H1 (cell line): Measurements from ENCODE around the gene CARD11. TPM values are rescaled to one million over a fixed set of nuclear protein-coding genes. Genes with fewer than 3 reads are reported as not detected.

Experiments
- CTCF ChIA-PET: fragments of 300-600 bp; sonication (Branson Sonifier 250); formaldehyde crosslinking; loops from one replicate; lab custom pipeline; 2021; ENCODE audit not compliant: partially characterized antibody; lab: Charles Lee
- POLR2A ChIA-PET: fragments of 300-600 bp; sonication (Branson Sonifier 250); formaldehyde crosslinking; loops from one replicate; lab custom pipeline; 2021; ENCODE audit warnings: inconsistent platforms; ENCODE audit not compliant: partially characterized antibody; lab: Charles Lee
- DNase-seq, 2 experiments: peaks; one replicate each; pipeline versions ENCODE4 v3.0.0 to v3.0.0-alpha.2; 2010 to 2022; ENCODE audit warnings: low spot score in 2 of 2, low read depth in 1 of 2, mixed read lengths in 1 of 2
- FAIRE-seq: peaks from 2 replicates; lab custom pipeline; 2011; peaks lifted over from hg19 to GRCh38; lab: Jason Lieb, UNC
- H2AFZ ChIP-seq: 2 replicates; pipeline ENCODE4 v1.8.1; 2012; ENCODE audit warnings: low read length, inconsistent platforms
- H2AK5ac ChIP-seq: 2 replicates; pipeline ENCODE4 v1.6.1; 2013; ENCODE audit warnings: low read depth, low read length
- H2BK120ac ChIP-seq: replicated peaks from 2 replicates; pipeline ENCODE3; 2013; ENCODE audit warnings: low read depth, low read length, inconsistent platforms
- H2BK12ac ChIP-seq: 2 replicates; pipeline ENCODE4 v1.6.1; 2013; ENCODE audit warnings: low read depth, low read length
- H2BK15ac ChIP-seq: 2 replicates; pipeline ENCODE4 v1.6.1; 2013; ENCODE audit warnings: low read length
- H2BK20ac ChIP-seq: 2 replicates; pipeline ENCODE4 v1.6.1; 2013; ENCODE audit warnings: low read length
- H2BK5ac ChIP-seq: 2 replicates; pipeline ENCODE4 v1.6.1; 2013; ENCODE audit warnings: low read depth, low read length
- H3K14ac ChIP-seq: 2 replicates; pipeline ENCODE4 v1.6.1; 2013; ENCODE audit warnings: inconsistent platforms; ENCODE audit not compliant: insufficient read length
- H3K18ac ChIP-seq: 2 replicates; pipeline ENCODE4 v1.6.1; 2013; ENCODE audit warnings: low read length; ENCODE audit errors: extremely low read depth
- H3K23ac ChIP-seq: 2 replicates; pipeline ENCODE4 v1.6.1; 2013; ENCODE audit warnings: inconsistent platforms; ENCODE audit not compliant: insufficient read length
- H3K23me2 ChIP-seq: 2 replicates; pipeline ENCODE4 v1.6.1; 2013; ENCODE audit warnings: low read depth, low read length
- H3K27ac ChIP-seq: 2 replicates; pipeline ENCODE4 v1.6.1; 2011; ENCODE audit warnings: low read depth, low read length, inconsistent platforms
- H3K27me3 ChIP-seq, 4 experiments: replicated peaks in 1 of 4; 1 replicate in 1 of 4; 2 replicates in 3 of 4; pipeline versions ENCODE4 v1.6.1 to v1.8.1; 2011 to 2013; ENCODE audit warnings: low read length in 3 of 4, mild to moderate bottlenecking in 3 of 4, inconsistent platforms in 2 of 4, mixed read lengths in 2 of 4, moderate library complexity in 1 of 4; ENCODE audit not compliant: control insufficient read depth in 3 of 4, insufficient read depth in 3 of 4; ENCODE audit errors: extremely low read depth in 1 of 4
- H3K36me3 ChIP-seq, 4 experiments: 2 replicates each; pipeline versions ENCODE4 v1.6.1 to v1.8.1; 2011 to 2013; ENCODE audit warnings: mild to moderate bottlenecking in 4 of 4, low read length in 3 of 4, moderate library complexity in 2 of 4, control low read depth in 1 of 4, inconsistent platforms in 1 of 4; ENCODE audit not compliant: insufficient read depth in 4 of 4, control insufficient read depth in 2 of 4
- H3K4ac ChIP-seq: replicated peaks from 2 replicates; pipeline ENCODE3; 2013; ENCODE audit warnings: low read length, low read depth, mixed read lengths, inconsistent platforms; ENCODE audit not compliant: insufficient read length
- H3K4me1 ChIP-seq, 4 experiments: replicated peaks in 1 of 4; 1 replicate in 1 of 4; 2 replicates in 3 of 4; pipeline versions ENCODE4 v1.6.1 to v1.8.1; 2011 to 2013; ENCODE audit warnings: low read length in 3 of 4, inconsistent platforms in 2 of 4, mixed read lengths in 1 of 4; ENCODE audit not compliant: insufficient read depth in 4 of 4, control insufficient read depth in 3 of 4
- H3K4me2 ChIP-seq, 2 experiments: 2 replicates each; pipeline versions ENCODE4 v1.6.1 to v1.8.1; 2011 to 2013; ENCODE audit warnings: low read depth in 2 of 2, low read length in 2 of 2, control low read depth in 1 of 2, inconsistent platforms in 1 of 2, mild to moderate bottlenecking in 1 of 2; ENCODE audit not compliant: insufficient read depth in 1 of 2
- H3K4me3 ChIP-seq, 4 experiments: fragments of 200-600, 300-600 bp in 1 of 4; sonication (generic), shearing (Covaris generic), sonication (Bioruptor Twin) in 1 of 4; 2 replicates each; pipeline versions ENCODE4 v1.5.1 to v1.8.1; 2011 to 2016; ENCODE audit warnings: low read length in 4 of 4, low read depth in 3 of 4, control low read depth in 2 of 4, inconsistent platforms in 2 of 4, mild to moderate bottlenecking in 2 of 4, mixed read lengths in 1 of 4, moderate library complexity in 1 of 4; ENCODE audit not compliant: insufficient read depth in 2 of 4; ENCODE audit errors: extremely low read depth in 1 of 4
- H3K56ac ChIP-seq: replicated peaks from 2 replicates; pipeline ENCODE3; 2013; ENCODE audit warnings: low read depth, mild to moderate bottlenecking, mixed read lengths, low read length, inconsistent platforms; ENCODE audit not compliant: insufficient read length
- H3K79me1 ChIP-seq: 2 replicates; pipeline ENCODE4 v1.6.1; 2013; ENCODE audit warnings: low read depth, low read length, control low read depth
- H3K79me2 ChIP-seq, 2 experiments: 2 replicates each; pipeline versions ENCODE4 v1.6.1 to v1.8.1; 2012 to 2013; ENCODE audit warnings: low read length in 2 of 2, mild to moderate bottlenecking in 2 of 2, inconsistent platforms in 1 of 2; ENCODE audit not compliant: insufficient read depth in 2 of 2, control insufficient read depth in 1 of 2
- H3K9ac ChIP-seq, 4 experiments: replicated peaks in 1 of 4; 1 replicate in 1 of 4; 2 replicates in 3 of 4; pipeline versions ENCODE4 v1.6.1 to v1.8.1; 2011 to 2013; ENCODE audit warnings: low read depth in 3 of 4, low read length in 3 of 4, control low read depth in 2 of 4, mild to moderate bottlenecking in 2 of 4, moderate library complexity in 2 of 4, inconsistent platforms in 1 of 4; ENCODE audit errors: extremely low read depth in 1 of 4
- H3K9me3 ChIP-seq, 2 experiments: 2 replicates each; pipeline versions ENCODE4 v1.6.1 to v1.8.1; 2012 to 2013; ENCODE audit warnings: mild to moderate bottlenecking in 2 of 2, moderate library complexity in 2 of 2, control low read depth in 1 of 2, inconsistent platforms in 1 of 2, low read depth in 1 of 2, low read length in 1 of 2, mixed read lengths in 1 of 2; ENCODE audit not compliant: insufficient read depth in 2 of 2
- H4K20me1 ChIP-seq, 2 experiments: replicated peaks in 1 of 2; 2 replicates each; pipeline versions ENCODE3 to v1.8.1; 2011 to 2013; ENCODE audit warnings: inconsistent platforms in 2 of 2, low read length in 2 of 2, mild to moderate bottlenecking in 1 of 2; ENCODE audit not compliant: insufficient read depth in 2 of 2, control insufficient read depth in 1 of 2
- H4K5ac ChIP-seq: 2 replicates; pipeline ENCODE4 v1.6.1; 2013; ENCODE audit warnings: low read length, low read depth, mixed read lengths, inconsistent platforms; ENCODE audit not compliant: insufficient read length
- H4K8ac ChIP-seq: 2 replicates; pipeline ENCODE4 v1.8.0; 2013; ENCODE audit warnings: mild to moderate bottlenecking, moderate library complexity, low read length, inconsistent platforms; ENCODE audit not compliant: insufficient read depth; ENCODE audit errors: extremely low read depth
- H4K91ac ChIP-seq: replicated peaks from 2 replicates; pipeline ENCODE3; 2013; ENCODE audit warnings: low read length, mixed read lengths, inconsistent platforms; ENCODE audit not compliant: insufficient read length
- CBX8 ChIP-seq: fragments of 300-800, 300-1000 bp; sonication (generic); IDR thresholded peaks from 2 replicates; pipeline ENCODE4 v1.7.1; 2016; ENCODE audit warnings: low read depth, low read length, borderline replicate concordance
- NRF1 ChIP-seq: IDR thresholded peaks from 2 replicates; pipeline ENCODE4 v1.6.1; 2011; ENCODE audit warnings: mild to moderate bottlenecking, low read depth, low read length, improper control_type of control experiment
- RFX5 ChIP-seq: IDR thresholded peaks from 2 replicates; pipeline ENCODE4 v1.6.1; 2011; ENCODE audit warnings: low read depth, low read length, improper control_type of control experiment, borderline replicate concordance
- SIN3A ChIP-seq, 2 experiments: IDR thresholded peaks in 1 of 2; conservative IDR thresholded peaks in 1 of 2; 2 replicates each; pipeline ENCODE4 v1.6.1; 2011 to 2012; ENCODE audit warnings: low read length in 2 of 2, improper control_type of control experiment in 1 of 2, low read depth in 1 of 2, mild to moderate bottlenecking in 1 of 2
- SIRT6 ChIP-seq: IDR thresholded peaks from one replicate; pipeline ENCODE4 v1.7.1; 2012; ENCODE audit warnings: low read length, inconsistent platforms
- SP1 ChIP-seq: IDR thresholded peaks from 2 replicates; pipeline ENCODE4 v1.6.1; 2011; ENCODE audit warnings: low read depth, low read length
- YY1 ChIP-seq: IDR thresholded peaks from 2 replicates; pipeline ENCODE4 v1.6.1; 2011; ENCODE audit warnings: low read depth, mild to moderate bottlenecking, low read length
- WGBS, 2 experiments: shearing (Covaris generic) in 1 of 2; methylation state at CpG; one replicate each; pipeline versions ENCODE4 v1.1.6 to v1.1.7; 2013 to 2015; ENCODE audit warnings: low lambda C conversion rate in 2 of 2, mixed read lengths in 2 of 2, inconsistent platforms in 1 of 2, low coverage in 1 of 2, missing lambda C conversion rate in 1 of 2; ENCODE audit not compliant: insufficient replicate concordance in 2 of 2, insufficient coverage in 1 of 2, insufficient read length in 1 of 2; ENCODE audit errors: extremely low coverage in 1 of 2, missing lambda C conversion rate in 1 of 2; 5-methylcytosine and 5-hydroxymethylcytosine counted together
- polyA plus RNA-seq, 7 experiments: library from polyadenylated mRNA; depleted of rRNA in 3 of 7; stranded (reverse) in 5 of 7; unstranded in 2 of 7; fragments of >200 nt in 5 of 7; fragments of 200-250 nt in 2 of 7; gene quantifications; 1 replicate in 5 of 7; 2 replicates in 1 of 7; 4 replicates in 1 of 7; pipeline versions ENCODE4 v1.2.1 to v1.2.3, GENCODE V29; 2011 to 2013; ENCODE audit warnings: missing spikeins in 2 of 7, mixed read lengths in 2 of 7
- total RNA-seq: library from RNA; stranded (reverse); fragmentation: NEBNext Ultra II Directional; extraction: Animal tissue kit (Norgen Biotek cat#: 25700); gene quantifications from 2 replicates; pipeline ENCODE4 v1.2.1, GENCODE V29; 2021

Gene CARD11
- total and polyA plus RNA-seq, 2 of the 8 experiments (the other 6 are each of a cell fraction or from before 2014, with no cell fraction given), result 12.6 to 29.8 TPM

DNA sequence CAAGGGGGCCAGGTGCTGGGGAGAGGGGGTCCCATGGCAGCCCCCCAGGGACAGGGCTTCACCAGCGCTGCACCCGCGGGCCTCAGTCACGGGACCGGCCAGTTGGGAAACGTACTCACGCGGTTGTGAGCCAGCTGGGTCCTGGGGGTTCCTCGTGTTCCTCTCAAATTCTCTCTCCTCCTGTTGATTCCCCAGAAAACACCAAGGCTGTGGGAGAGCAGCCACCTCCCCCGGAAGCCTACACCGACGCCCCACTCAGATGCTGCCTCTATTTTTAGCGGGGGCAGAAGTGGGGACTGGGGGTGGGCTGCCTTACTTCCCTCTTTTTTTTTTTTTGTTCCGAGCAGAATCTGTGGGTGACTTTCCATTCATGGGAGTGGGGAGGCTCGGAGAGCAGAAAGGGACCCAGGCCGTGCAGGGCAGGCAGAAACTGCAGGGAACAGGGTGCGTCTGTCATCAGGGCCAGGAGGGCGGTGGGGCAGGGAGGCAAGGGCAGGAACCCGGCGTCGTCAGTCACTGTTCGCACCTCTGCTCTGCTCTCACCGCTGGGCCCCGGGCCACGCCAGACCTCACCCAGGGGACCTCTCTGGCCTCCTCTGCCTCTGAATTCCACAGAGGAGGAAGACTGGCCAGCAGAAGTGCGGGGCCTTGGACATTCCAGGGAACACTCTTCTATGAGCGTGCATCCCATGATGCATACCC, 63.1 kb downstream of the CARD11 start:
- H2BK120ac ChIP-seq, result no peak overlapping the region
- CTCF ChIA-PET, result interaction anchor here (2.0 kb wide), 1 partner anchor 115 kb away, joined by 5 read pairs; no protein-coding TSS in a partner anchor
- H2AK5ac ChIP-seq, result no peak overlapping the region
- no peak overlapping the region for H3K18ac ChIP-seq
- H2BK5ac ChIP-seq, result no peak overlapping the region
- H4K20me1 ChIP-seq, result no peaks in the 10 kb centered on the region
- H3K56ac ChIP-seq, result no peak overlapping the region
- peaks cover 0 to 14% (median 7%) of the 10 kb centered on the region in 4 experiments; a peak in 6 of 7 replicates for H3K4me1 ChIP-seq
- no peak overlapping the region for H3K9ac ChIP-seq
- H3K4me2 ChIP-seq, result no peak overlapping the region
- peak overlapping the region; percentile 60; the same call in 1 of the 2 replicates for H4K8ac ChIP-seq
- no peak overlapping the region for H2AFZ ChIP-seq
- H3K23me2 ChIP-seq, result no peaks in the 10 kb centered on the region
- WGBS, 2 experiments, result 93% methylated on average over 21 of the region's 27 CpGs; no CpG with 5 or more reads in 1 of the 2 experiments
- no peak overlapping the region for H3K4me3 ChIP-seq
- no peaks in the 10 kb centered on the region for H3K79me2 ChIP-seq
- no peak for DNase-seq
- H2BK12ac ChIP-seq, result no peak overlapping the region
- H3K27ac ChIP-seq, result no peak overlapping the region
- H4K5ac ChIP-seq, result no peak overlapping the region
- no peak overlapping the region for H2BK20ac ChIP-seq
- H3K79me1 ChIP-seq, result no peaks in the 10 kb centered on the region; the same call in 1 of the 2 replicates
- no peak for FAIRE-seq
- H2BK15ac ChIP-seq, result no peak overlapping the region
- no peak overlapping the region for H3K4ac ChIP-seq
- H4K91ac ChIP-seq, result no peak overlapping the region
- POLR2A ChIA-PET, result no interaction called here
- H3K9me3 ChIP-seq, result no peaks in the 10 kb centered on the region
- no peak overlapping the region for H3K14ac ChIP-seq
- H3K27me3 ChIP-seq, result no peaks in the 10 kb centered on the region
- no peak for TF ChIP-seq CBX8
- TF ChIP-seq SIN3A (conservative IDR thresholded peaks at IDR 0.05 in 1 of 2, IDR thresholded peaks at IDR 0.05 in 1 of 2; ENCODE audit: low read depth in 1 of 2, low read length in 2 of 2), result no peak
- TF ChIP-seq YY1, result no peak
- TF ChIP-seq SIRT6, result no peak
- TF ChIP-seq SP1, result no peak
- TF ChIP-seq NRF1, result no peak
- no peak for TF ChIP-seq RFX5
- no peak overlapping the region for H3K23ac ChIP-seq
- H3K36me3 ChIP-seq, result no peaks in the 10 kb centered on the region
